CD4-positive, alpha-beta T cell treated with Interleukin-10 for 1 hour (primary cell): ENCODE data around the gene NFIC.
A peak's percentile ranks its signal among the peaks of the same experiment; 100 is the strongest.
"Not testable (repeated sequence)": the region's sequence is repeated elsewhere in the genome, so short reads cannot be mapped to it uniquely, and the experiment has no call there.

Experiments used
- DNase-seq: peaks from one replicate; pipeline ENCODE4 v3.0.0-alpha.2; 2020

The NFIC gene

GRCh38 chr19:3496392-3497273, 130.2 kb downstream of the NFIC start:
- DNase-seq: no peak

- DNase-seq: no peak
Observed at GRCh38 chr19:3497757-3498520, 131.6 kb downstream of the NFIC start.

- no peak for DNase-seq
Observed at GRCh38 chr19:3499738-3500428, 133.5 kb downstream of the NFIC start.

GRCh38 chr19:3500429-3501101, 134.2 kb downstream of the NFIC start, which contains the start of gene DOHH:
Gene DOHH, minus strand, starts transcription at chr19:3500674. Its CDS starts 3,860 bp downstream, at chr19:3496814.
- DNase-seq: peak; percentile 97

GRCh38 chr19:3501780-3502179, 135.4 kb downstream of the NFIC start:
- DNase-seq: no peak

GRCh38 chr19:3503036-3503572, 136.7 kb downstream of the NFIC start:
- DNase-seq: no peak

GRCh38 chr19:3504735-3505134, 138.4 kb downstream of the NFIC start:
- DNase-seq: no peak

- DNase-seq: peak; percentile 100
Observed at GRCh38 chr19:3505598-3506383, 139.4 kb downstream of the NFIC start, which contains the start of gene FZR1. Gene FZR1, plus strand, starts transcription at chr19:3506311. Its CDS starts 16,679 bp downstream, at chr19:3522990.

GRCh38 chr19:3506384-3507340, 140.3 kb downstream of the NFIC start:
- DNase-seq: peak; percentile 64

- DNase-seq: peak; percentile 57
Observed at GRCh38 chr19:3507371-3508120, 141.2 kb downstream of the NFIC start.

GRCh38 chr19:3508121-3508661, 141.8 kb downstream of the NFIC start:
- not testable (repeated sequence) for DNase-seq

GRCh38 chr19:3508771-3509535, 142.6 kb downstream of the NFIC start:
- DNase-seq: no peak

- no peak for DNase-seq
Observed at GRCh38 chr19:3509566-3509989, 143.2 kb downstream of the NFIC start.

- no peak for DNase-seq
Observed at GRCh38 chr19:3510727-3511126, 144.3 kb downstream of the NFIC start.

GRCh38 chr19:3511506-3512251, 145.3 kb downstream of the NFIC start:
- no peak for DNase-seq

GRCh38 chr19:3512562-3513228, 146.3 kb downstream of the NFIC start:
- DNase-seq: no peak
